H1 (cell line): Measurements from ENCODE around the gene RNASE12. TPM values are rescaled to one million over a fixed set of nuclear protein-coding genes. Genes with fewer than 3 reads are reported as not detected.

Experiments
- CTCF ChIA-PET: fragments of 300-600 bp; sonication (Branson Sonifier 250); formaldehyde crosslinking; loops from one replicate; lab custom pipeline; 2021; ENCODE audit not compliant: partially characterized antibody; lab: Charles Lee
- POLR2A ChIA-PET: fragments of 300-600 bp; sonication (Branson Sonifier 250); formaldehyde crosslinking; loops from one replicate; lab custom pipeline; 2021; ENCODE audit warnings: inconsistent platforms; ENCODE audit not compliant: partially characterized antibody; lab: Charles Lee
- DNase-seq, 2 experiments: peaks; one replicate each; pipeline versions ENCODE4 v3.0.0 to v3.0.0-alpha.2; 2010 to 2022; ENCODE audit warnings: low spot score in 2 of 2, low read depth in 1 of 2, mixed read lengths in 1 of 2
- FAIRE-seq: peaks from 2 replicates; lab custom pipeline; 2011; peaks lifted over from hg19 to GRCh38; lab: Jason Lieb, UNC
- H2AFZ ChIP-seq: 2 replicates; pipeline ENCODE4 v1.8.1; 2012; ENCODE audit warnings: low read length, inconsistent platforms
- H2AK5ac ChIP-seq: 2 replicates; pipeline ENCODE4 v1.6.1; 2013; ENCODE audit warnings: low read depth, low read length
- H2BK120ac ChIP-seq: replicated peaks from 2 replicates; pipeline ENCODE3; 2013; ENCODE audit warnings: low read depth, low read length, inconsistent platforms
- H2BK12ac ChIP-seq: 2 replicates; pipeline ENCODE4 v1.6.1; 2013; ENCODE audit warnings: low read depth, low read length
- H2BK15ac ChIP-seq: 2 replicates; pipeline ENCODE4 v1.6.1; 2013; ENCODE audit warnings: low read length
- H2BK20ac ChIP-seq: 2 replicates; pipeline ENCODE4 v1.6.1; 2013; ENCODE audit warnings: low read length
- H2BK5ac ChIP-seq: 2 replicates; pipeline ENCODE4 v1.6.1; 2013; ENCODE audit warnings: low read depth, low read length
- H3K14ac ChIP-seq: 2 replicates; pipeline ENCODE4 v1.6.1; 2013; ENCODE audit warnings: inconsistent platforms; ENCODE audit not compliant: insufficient read length
- H3K18ac ChIP-seq: 2 replicates; pipeline ENCODE4 v1.6.1; 2013; ENCODE audit warnings: low read length; ENCODE audit errors: extremely low read depth
- H3K23ac ChIP-seq: 2 replicates; pipeline ENCODE4 v1.6.1; 2013; ENCODE audit warnings: inconsistent platforms; ENCODE audit not compliant: insufficient read length
- H3K23me2 ChIP-seq: 2 replicates; pipeline ENCODE4 v1.6.1; 2013; ENCODE audit warnings: low read depth, low read length
- H3K27ac ChIP-seq: 2 replicates; pipeline ENCODE4 v1.6.1; 2011; ENCODE audit warnings: low read depth, low read length, inconsistent platforms
- H3K27me3 ChIP-seq, 4 experiments: replicated peaks in 1 of 4; 1 replicate in 1 of 4; 2 replicates in 3 of 4; pipeline versions ENCODE4 v1.6.1 to v1.8.1; 2011 to 2013; ENCODE audit warnings: low read length in 3 of 4, mild to moderate bottlenecking in 3 of 4, inconsistent platforms in 2 of 4, mixed read lengths in 2 of 4, moderate library complexity in 1 of 4; ENCODE audit not compliant: control insufficient read depth in 3 of 4, insufficient read depth in 3 of 4; ENCODE audit errors: extremely low read depth in 1 of 4
- H3K36me3 ChIP-seq, 4 experiments: 2 replicates each; pipeline versions ENCODE4 v1.6.1 to v1.8.1; 2011 to 2013; ENCODE audit warnings: mild to moderate bottlenecking in 4 of 4, low read length in 3 of 4, moderate library complexity in 2 of 4, control low read depth in 1 of 4, inconsistent platforms in 1 of 4; ENCODE audit not compliant: insufficient read depth in 4 of 4, control insufficient read depth in 2 of 4
- H3K4ac ChIP-seq: replicated peaks from 2 replicates; pipeline ENCODE3; 2013; ENCODE audit warnings: low read length, low read depth, mixed read lengths, inconsistent platforms; ENCODE audit not compliant: insufficient read length
- H3K4me1 ChIP-seq, 4 experiments: replicated peaks in 1 of 4; 1 replicate in 1 of 4; 2 replicates in 3 of 4; pipeline versions ENCODE4 v1.6.1 to v1.8.1; 2011 to 2013; ENCODE audit warnings: low read length in 3 of 4, inconsistent platforms in 2 of 4, mixed read lengths in 1 of 4; ENCODE audit not compliant: insufficient read depth in 4 of 4, control insufficient read depth in 3 of 4
- H3K4me2 ChIP-seq, 2 experiments: 2 replicates each; pipeline versions ENCODE4 v1.6.1 to v1.8.1; 2011 to 2013; ENCODE audit warnings: low read depth in 2 of 2, low read length in 2 of 2, control low read depth in 1 of 2, inconsistent platforms in 1 of 2, mild to moderate bottlenecking in 1 of 2; ENCODE audit not compliant: insufficient read depth in 1 of 2
- H3K4me3 ChIP-seq, 4 experiments: fragments of 200-600, 300-600 bp in 1 of 4; sonication (generic), shearing (Covaris generic), sonication (Bioruptor Twin) in 1 of 4; 2 replicates each; pipeline versions ENCODE4 v1.5.1 to v1.8.1; 2011 to 2016; ENCODE audit warnings: low read length in 4 of 4, low read depth in 3 of 4, control low read depth in 2 of 4, inconsistent platforms in 2 of 4, mild to moderate bottlenecking in 2 of 4, mixed read lengths in 1 of 4, moderate library complexity in 1 of 4; ENCODE audit not compliant: insufficient read depth in 2 of 4; ENCODE audit errors: extremely low read depth in 1 of 4
- H3K56ac ChIP-seq: replicated peaks from 2 replicates; pipeline ENCODE3; 2013; ENCODE audit warnings: low read depth, mild to moderate bottlenecking, mixed read lengths, low read length, inconsistent platforms; ENCODE audit not compliant: insufficient read length
- H3K79me1 ChIP-seq: 2 replicates; pipeline ENCODE4 v1.6.1; 2013; ENCODE audit warnings: low read depth, low read length, control low read depth
- H3K79me2 ChIP-seq, 2 experiments: 2 replicates each; pipeline versions ENCODE4 v1.6.1 to v1.8.1; 2012 to 2013; ENCODE audit warnings: low read length in 2 of 2, mild to moderate bottlenecking in 2 of 2, inconsistent platforms in 1 of 2; ENCODE audit not compliant: insufficient read depth in 2 of 2, control insufficient read depth in 1 of 2
- H3K9ac ChIP-seq, 4 experiments: replicated peaks in 1 of 4; 1 replicate in 1 of 4; 2 replicates in 3 of 4; pipeline versions ENCODE4 v1.6.1 to v1.8.1; 2011 to 2013; ENCODE audit warnings: low read depth in 3 of 4, low read length in 3 of 4, control low read depth in 2 of 4, mild to moderate bottlenecking in 2 of 4, moderate library complexity in 2 of 4, inconsistent platforms in 1 of 4; ENCODE audit errors: extremely low read depth in 1 of 4
- H3K9me3 ChIP-seq, 2 experiments: 2 replicates each; pipeline versions ENCODE4 v1.6.1 to v1.8.1; 2012 to 2013; ENCODE audit warnings: mild to moderate bottlenecking in 2 of 2, moderate library complexity in 2 of 2, control low read depth in 1 of 2, inconsistent platforms in 1 of 2, low read depth in 1 of 2, low read length in 1 of 2, mixed read lengths in 1 of 2; ENCODE audit not compliant: insufficient read depth in 2 of 2
- H4K20me1 ChIP-seq, 2 experiments: replicated peaks in 1 of 2; 2 replicates each; pipeline versions ENCODE3 to v1.8.1; 2011 to 2013; ENCODE audit warnings: inconsistent platforms in 2 of 2, low read length in 2 of 2, mild to moderate bottlenecking in 1 of 2; ENCODE audit not compliant: insufficient read depth in 2 of 2, control insufficient read depth in 1 of 2
- H4K5ac ChIP-seq: 2 replicates; pipeline ENCODE4 v1.6.1; 2013; ENCODE audit warnings: low read length, low read depth, mixed read lengths, inconsistent platforms; ENCODE audit not compliant: insufficient read length
- H4K8ac ChIP-seq: 2 replicates; pipeline ENCODE4 v1.8.0; 2013; ENCODE audit warnings: mild to moderate bottlenecking, moderate library complexity, low read length, inconsistent platforms; ENCODE audit not compliant: insufficient read depth; ENCODE audit errors: extremely low read depth
- H4K91ac ChIP-seq: replicated peaks from 2 replicates; pipeline ENCODE3; 2013; ENCODE audit warnings: low read length, mixed read lengths, inconsistent platforms; ENCODE audit not compliant: insufficient read length
- ASH2L ChIP-seq: fragments of 200-600, 300-600 bp; sonication (generic); IDR thresholded peaks from one replicate; pipeline ENCODE4 v1.7.1; 2017; ENCODE audit warnings: low read length
- BRCA1 ChIP-seq: IDR thresholded peaks from 2 replicates; pipeline ENCODE4 v1.6.1; 2012; ENCODE audit warnings: low read depth, low read length, improper control_type of control experiment
- CEBPB ChIP-seq: IDR thresholded peaks from 2 replicates; pipeline ENCODE4 v1.6.1; 2012; ENCODE audit warnings: low read depth, low read length
- CHD1 ChIP-seq: IDR thresholded peaks from 2 replicates; pipeline ENCODE4 v1.6.1; 2012; ENCODE audit warnings: low read depth, low read length, improper control_type of control experiment
- JUND ChIP-seq: IDR thresholded peaks from 2 replicates; pipeline ENCODE4 v1.6.1; 2011; ENCODE audit warnings: mild to moderate bottlenecking, improper control_type of control experiment, low read length
- KDM4A ChIP-seq: IDR thresholded peaks from one replicate; pipeline ENCODE4 v1.7.1; 2012; ENCODE audit warnings: low read depth, mild to moderate bottlenecking, moderate library complexity, low read length, inconsistent platforms; ENCODE audit not compliant: severe bottlenecking
- MAFK ChIP-seq: IDR thresholded peaks from 2 replicates; pipeline ENCODE4 v1.6.1; 2012; ENCODE audit warnings: low read depth, mild to moderate bottlenecking, improper control_type of control experiment, low read length
- NANOG ChIP-seq: IDR thresholded peaks from 2 replicates; pipeline ENCODE4 v1.6.1; 2011; ENCODE audit warnings: low read length, low read depth, mild to moderate bottlenecking, inconsistent platforms; ENCODE audit not compliant: insufficient read depth, poor library complexity, severe bottlenecking
- RBBP5 ChIP-seq: IDR thresholded peaks from 2 replicates; pipeline ENCODE4 v1.7.1; 2012; ENCODE audit warnings: low read depth, mild to moderate bottlenecking, inconsistent platforms, low read length, moderate library complexity, borderline replicate concordance
- SP1 ChIP-seq: IDR thresholded peaks from 2 replicates; pipeline ENCODE4 v1.6.1; 2011; ENCODE audit warnings: low read depth, low read length
- TAF1 ChIP-seq: IDR thresholded peaks from 2 replicates; pipeline ENCODE4 v1.6.1; 2011; ENCODE audit warnings: mild to moderate bottlenecking, low read depth, low read length
- TAF7 ChIP-seq: optimal IDR thresholded peaks from 2 replicates; pipeline ENCODE3; 2011; ENCODE audit warnings: low read depth, mild to moderate bottlenecking, inconsistent platforms, low read length, moderate library complexity, borderline replicate concordance
- WGBS, 2 experiments: shearing (Covaris generic) in 1 of 2; methylation state at CpG; one replicate each; pipeline versions ENCODE4 v1.1.6 to v1.1.7; 2013 to 2015; ENCODE audit warnings: low lambda C conversion rate in 2 of 2, mixed read lengths in 2 of 2, inconsistent platforms in 1 of 2, low coverage in 1 of 2, missing lambda C conversion rate in 1 of 2; ENCODE audit not compliant: insufficient replicate concordance in 2 of 2, insufficient coverage in 1 of 2, insufficient read length in 1 of 2; ENCODE audit errors: extremely low coverage in 1 of 2, missing lambda C conversion rate in 1 of 2; 5-methylcytosine and 5-hydroxymethylcytosine counted together
- polyA plus RNA-seq, 7 experiments: library from polyadenylated mRNA; depleted of rRNA in 3 of 7; stranded (reverse) in 5 of 7; unstranded in 2 of 7; fragments of >200 nt in 5 of 7; fragments of 200-250 nt in 2 of 7; gene quantifications; 1 replicate in 5 of 7; 2 replicates in 1 of 7; 4 replicates in 1 of 7; pipeline versions ENCODE4 v1.2.1 to v1.2.3, GENCODE V29; 2011 to 2013; ENCODE audit warnings: missing spikeins in 2 of 7, mixed read lengths in 2 of 7
- total RNA-seq: library from RNA; stranded (reverse); fragmentation: NEBNext Ultra II Directional; extraction: Animal tissue kit (Norgen Biotek cat#: 25700); gene quantifications from 2 replicates; pipeline ENCODE4 v1.2.1, GENCODE V29; 2021

RNASE12 gene
- total and polyA plus RNA-seq, 2 of the 8 experiments (the other 6 are each of a cell fraction or from before 2014, with no cell fraction given), result not detected

- DNase-seq (peak; percentile 82 to 87), FAIRE-seq (peak; percentile 94)
- ChIA-PET CTCF (interaction anchor here (0.7 to 3.1 kb wide), 8 partner anchors 10 to 58 kb away, joined by 3 to 16 read pairs (median 8); no protein-coding TSS in a partner anchor), POLR2A (interaction anchor here (0.9 to 1.1 kb wide), 2 partner anchors 7 to 13 kb away, joined by 3 to 4 read pairs; no protein-coding TSS in a partner anchor)
- H2AK5ac ChIP-seq, result no peak overlapping the region
- H3K4me2 ChIP-seq, result peak overlapping the region; percentile 86 to 91
- no peak overlapping the region for H3K23ac ChIP-seq
- H3K4me1 ChIP-seq, result peaks cover 0 to 5% (median 0%) of the 10 kb centered on the region in 4 experiments; a peak in 1 of 7 replicates
- no peak overlapping the region for H4K5ac ChIP-seq
- peaks cover 0 to 12% (median 3%) of the 10 kb centered on the region in 4 experiments; a peak in 3 of 7 replicates for H3K27me3 ChIP-seq
- no peak overlapping the region for H4K91ac ChIP-seq
- H3K9me3 ChIP-seq, result no peaks in the 10 kb centered on the region
- H3K9ac ChIP-seq, result peak overlapping the region in 1 of 4 experiments; percentile 49; a peak in 3 of 7 replicates
- no peak overlapping the region for H3K27ac ChIP-seq
- no peaks in the 10 kb centered on the region for H3K79me2 ChIP-seq
- H4K8ac ChIP-seq, result no peak overlapping the region
- no peak overlapping the region for H2BK120ac ChIP-seq
- no peak overlapping the region for H2BK12ac ChIP-seq
- no peak overlapping the region for H3K18ac ChIP-seq
- no peak overlapping the region for H3K14ac ChIP-seq
- H3K23me2 ChIP-seq, result peaks cover 22% of the 10 kb centered on the region
- H2BK20ac ChIP-seq, result no peak overlapping the region
- H3K4ac ChIP-seq, result no peak overlapping the region
- no peak overlapping the region for H3K56ac ChIP-seq
- H3K36me3 ChIP-seq, result no peaks in the 10 kb centered on the region
- H2AFZ ChIP-seq, result no peak overlapping the region; the same call in 1 of the 2 replicates
- WGBS, 2 experiments, result 2% methylated on average over 45 of the region's 45 CpGs; no CpG with 5 or more reads in 1 of the 2 experiments
- no peaks in the 10 kb centered on the region for H4K20me1 ChIP-seq
- no peak overlapping the region for H2BK15ac ChIP-seq
- H2BK5ac ChIP-seq, result no peak overlapping the region
- H3K4me3 ChIP-seq, result peak overlapping the region; percentile 76 to 96 (median 88)
- no peaks in the 10 kb centered on the region for H3K79me1 ChIP-seq
- TF ChIP-seq TAF7 (peak; percentile 69), JUND (no peak), SP1 (no peak), CEBPB (peak; percentile 78), KDM4A (peak; percentile 42), ASH2L (peak; percentile 9), NANOG (peak; percentile 9), CHD1 (peak; percentile 62; the same call in 1 of the 2 replicates), BRCA1 (peak; percentile 30; the same call in 1 of the 2 replicates), RBBP5 (peak; percentile 64), TAF1 (peak; percentile 33; the same call in 1 of the 2 replicates), MAFK (peak; percentile 76; the same call in 1 of the 2 replicates)
These were observed 41.9 kb upstream of the RNASE12 start for GRCh38 chr14:20632831-20633691.
